Left lung (tissue), 10 donors: ENCODE results near the gene FGFR3. TPM values are rescaled to one million over a fixed set of nuclear protein-coding genes. Genes with fewer than 3 reads are reported as not detected.
A peak's percentile ranks its signal among the peaks of the same experiment; 100 is the strongest.

Experiments
- ATAC-seq: fragments of 200-7000 bp; cut with Tn5 transposase; one replicate; pipeline ENCODE4 v1.9.1; 2020; ENCODE audit warnings: moderate library complexity
- DNase-seq, 4 donors: peaks; one replicate each; pipeline ENCODE4 v3.0.0-alpha.2; 2013 to 2020
- H3K27ac ChIP-seq, 2 donors: fragments of 200-600 bp; sonication (generic) in 1 of 2; one replicate each; pipeline versions ENCODE4 v1.5.0 to v1.8.0; 2020 to 2021
- H3K27me3 ChIP-seq, 2 donors: fragments of 200-600 bp; sonication (generic) in 1 of 2; one replicate each; pipeline versions ENCODE4 v1.5.0 to v1.8.0; 2020 to 2021
- H3K36me3 ChIP-seq, 2 donors: fragments of 200-600 bp; sonication (generic) in 1 of 2; one replicate each; pipeline versions ENCODE4 v1.5.0 to v1.8.0; 2020 to 2021
- H3K4me1 ChIP-seq, 2 donors: fragments of 200-600 bp; one replicate each; pipeline ENCODE4 v1.8.0; 2021
- H3K4me3 ChIP-seq, 2 donors: fragments of 200-600 bp; sonication (generic) in 1 of 2; one replicate each; pipeline versions ENCODE4 v1.5.0 to v1.8.0; 2020 to 2021; ENCODE audit warnings: mild to moderate bottlenecking in 1 of 2
- H3K9me3 ChIP-seq, 2 donors: fragments of 200-600 bp; sonication (generic) in 1 of 2; one replicate each; pipeline versions ENCODE4 v1.5.0 to v1.8.0; 2020 to 2021
- intact Hi-C, 2 donors: fragments of 100-400 bp; cut with DNase I; formaldehyde crosslinking; loops; one replicate each; pipeline versions ENCODE4 v1.11.2 to v1.14.2; 2022
- polyA plus RNA-seq, 6 donors: library from polyadenylated mRNA; unstranded; fragments of 120-200 nt; gene quantifications; one replicate each; pipeline ENCODE4 v1.2.1, GENCODE V29; 2013; ENCODE audit not compliant: insufficient read length in 6 of 6
- total RNA-seq, 2 donors: library from RNA; stranded (reverse); fragmentation: NEBNext Ultra II Directional; extraction: Animal tissue kit (Norgen Biotek cat#: 25700); gene quantifications; one replicate each; pipeline ENCODE4 v1.2.1, GENCODE V29; 2021
- TF ChIP-seq, protein P1 (sequence below), 2 donors: fragments of 200-600 bp; sonication (generic) in 1 of 2; IDR thresholded peaks; one replicate each; pipeline versions ENCODE4 v1.5.0 to v1.8.0; 2021; ENCODE audit warnings: antibody characterized with exemption in 2 of 2
- donor health status: DM: no; HTN: yes; CAD: no.
- donor health status: DM: no; HTN: no; CAD: no.

Gene FGFR3
- total and polyA plus RNA-seq, 8 donors, result 10.8 to 134 (median 90.4) TPM

DNA sequence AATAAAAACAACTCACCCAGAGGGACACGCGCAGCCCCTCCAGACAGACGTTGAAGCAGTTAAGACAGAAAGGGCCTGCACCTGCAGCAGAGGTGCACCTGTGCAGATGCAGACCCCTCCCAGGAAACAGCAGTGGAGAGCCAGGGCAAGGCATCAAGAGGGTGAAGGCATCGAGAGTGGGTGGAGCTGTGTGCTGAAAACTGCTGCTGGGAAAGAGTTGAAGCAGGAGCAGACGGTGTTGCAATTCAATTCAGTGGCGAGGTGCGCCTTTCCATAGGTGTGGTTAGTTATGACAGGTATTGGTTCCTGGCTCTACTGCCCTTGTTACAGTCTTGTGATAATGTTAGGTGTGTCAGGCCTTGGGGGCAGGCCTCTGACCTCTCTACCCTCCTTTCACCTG is 46.2 kb downstream of the FGFR3 start:
- Histone ChIP-seq H3K4me1 (no peaks in the 10 kb centered on the region), H3K27ac (no peak overlapping the region), H3K27me3 (no peaks in the 10 kb centered on the region), H3K9me3 (no peaks in the 10 kb centered on the region), H3K36me3 (peaks cover 0 to 96% of the 10 kb centered on the region in 2 donors), H3K4me3 (no peak overlapping the region)
- TF ChIP-seq, protein P1, sequence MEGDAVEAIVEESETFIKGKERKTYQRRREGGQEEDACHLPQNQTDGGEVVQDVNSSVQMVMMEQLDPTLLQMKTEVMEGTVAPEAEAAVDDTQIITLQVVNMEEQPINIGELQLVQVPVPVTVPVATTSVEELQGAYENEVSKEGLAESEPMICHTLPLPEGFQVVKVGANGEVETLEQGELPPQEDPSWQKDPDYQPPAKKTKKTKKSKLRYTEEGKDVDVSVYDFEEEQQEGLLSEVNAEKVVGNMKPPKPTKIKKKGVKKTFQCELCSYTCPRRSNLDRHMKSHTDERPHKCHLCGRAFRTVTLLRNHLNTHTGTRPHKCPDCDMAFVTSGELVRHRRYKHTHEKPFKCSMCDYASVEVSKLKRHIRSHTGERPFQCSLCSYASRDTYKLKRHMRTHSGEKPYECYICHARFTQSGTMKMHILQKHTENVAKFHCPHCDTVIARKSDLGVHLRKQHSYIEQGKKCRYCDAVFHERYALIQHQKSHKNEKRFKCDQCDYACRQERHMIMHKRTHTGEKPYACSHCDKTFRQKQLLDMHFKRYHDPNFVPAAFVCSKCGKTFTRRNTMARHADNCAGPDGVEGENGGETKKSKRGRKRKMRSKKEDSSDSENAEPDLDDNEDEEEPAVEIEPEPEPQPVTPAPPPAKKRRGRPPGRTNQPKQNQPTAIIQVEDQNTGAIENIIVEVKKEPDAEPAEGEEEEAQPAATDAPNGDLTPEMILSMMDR (IDR thresholded peaks at IDR 0.05), result no peak
- peak; percentile 76 for ATAC-seq
- intact Hi-C loops, result no loop called here
- peak in 1 of 4 donors; percentile 45 for DNase-seq

DNA sequence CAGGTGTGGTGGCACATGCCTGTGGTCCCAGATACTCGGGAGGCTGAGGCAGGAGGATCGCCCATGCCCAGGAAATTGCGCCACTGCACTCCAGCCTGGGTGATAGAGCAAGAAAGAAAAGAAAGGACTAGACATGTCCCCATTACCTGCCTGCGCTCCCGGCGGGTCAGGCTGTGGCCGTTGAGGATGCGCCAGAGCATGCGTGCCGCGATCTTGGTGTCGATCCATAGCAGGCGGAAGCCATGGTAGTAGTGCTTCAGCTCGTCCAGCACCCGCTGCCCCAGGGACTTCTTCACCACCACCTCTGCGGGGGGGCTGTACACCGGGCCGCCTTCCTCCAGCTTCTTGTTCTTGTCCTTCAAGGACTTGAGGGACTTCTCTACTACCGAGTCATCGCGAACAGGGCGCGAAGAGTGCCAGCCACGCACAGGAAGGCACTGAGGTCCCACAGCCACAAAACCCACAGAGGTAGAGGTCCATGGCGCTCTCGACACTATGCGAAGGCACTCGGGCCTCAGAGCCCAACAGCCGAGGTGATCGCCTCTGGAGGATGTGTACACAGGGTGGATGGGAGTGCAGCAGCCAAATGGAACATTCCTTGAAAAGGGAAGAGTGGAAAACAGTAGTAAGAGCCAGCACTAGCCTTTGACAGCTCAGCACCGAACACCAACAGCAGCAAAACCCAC is 48.3 kb downstream of the FGFR3 start:
- Histone ChIP-seq H3K4me1 (no peaks in the 10 kb centered on the region), H3K27me3 (no peaks in the 10 kb centered on the region), H3K36me3 (peaks cover 0 to 96% of the 10 kb centered on the region in 2 donors), H3K4me3 (no peak overlapping the region), H3K27ac (no peak overlapping the region), H3K9me3 (no peaks in the 10 kb centered on the region)
- intact Hi-C loops, result no loop called here
- no peak for DNase-seq
- peak; percentile 23 for ATAC-seq
- TF ChIP-seq, protein P1 (IDR thresholded peaks at IDR 0.05), result no peak

DNA sequence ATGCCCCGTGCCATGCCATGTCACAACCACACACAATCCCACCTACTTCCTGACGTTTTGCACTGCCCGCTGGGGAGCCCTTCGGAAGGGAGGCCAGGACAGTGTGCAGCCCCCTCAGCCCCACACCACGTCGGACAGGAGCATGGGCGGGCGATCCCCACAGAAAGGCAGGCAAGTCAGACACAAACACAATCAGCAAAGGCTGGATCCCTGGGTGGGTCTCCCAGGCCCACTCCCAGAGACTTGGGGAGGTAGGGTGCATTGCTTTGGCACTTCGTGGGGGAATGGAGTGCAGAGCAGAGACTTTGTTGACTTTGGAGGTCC is 48.8 kb downstream of the FGFR3 start:
- Histone ChIP-seq H3K27ac (no peak overlapping the region), H3K9me3 (no peaks in the 10 kb centered on the region), H3K4me1 (no peaks in the 10 kb centered on the region), H3K4me3 (no peak overlapping the region), H3K27me3 (no peaks in the 10 kb centered on the region), H3K36me3 (peaks cover 0 to 96% of the 10 kb centered on the region in 2 donors)
- intact Hi-C loops, result no loop called here
- TF ChIP-seq, protein P1 (IDR thresholded peaks at IDR 0.05), result no peak
- no peak for DNase-seq
- no peak for ATAC-seq

DNA sequence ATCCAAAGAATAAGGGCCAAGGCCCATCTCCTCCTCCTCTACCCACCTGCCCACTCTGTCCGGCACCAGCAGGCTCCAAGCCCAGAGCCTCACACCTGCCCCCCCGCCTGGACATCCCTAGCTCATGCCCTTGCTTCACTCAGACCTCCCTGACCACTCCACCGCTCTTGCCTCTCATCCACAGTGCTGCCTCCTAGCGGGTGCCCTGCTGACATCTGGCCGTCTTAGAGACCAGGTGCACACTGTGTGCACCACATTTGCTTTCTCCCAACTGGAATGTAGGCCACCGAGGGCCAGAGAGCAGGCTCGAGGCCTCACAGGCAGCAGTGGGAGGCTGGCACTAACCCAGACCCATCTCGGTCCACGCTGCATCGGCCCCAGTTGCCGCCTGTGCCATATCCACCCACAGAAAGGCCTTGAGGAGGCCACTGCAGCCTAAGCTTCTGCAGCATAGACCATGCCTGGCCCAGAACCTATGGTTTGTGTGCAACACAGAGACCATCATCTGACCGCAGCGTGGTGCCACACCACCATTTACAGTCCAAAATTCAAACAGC is 49.3 kb downstream of the FGFR3 start:
- H3K36me3 ChIP-seq, result peaks cover 0 to 96% of the 10 kb centered on the region in 2 donors
- TF ChIP-seq, protein P1 (IDR thresholded peaks at IDR 0.05), result no peak

DNA sequence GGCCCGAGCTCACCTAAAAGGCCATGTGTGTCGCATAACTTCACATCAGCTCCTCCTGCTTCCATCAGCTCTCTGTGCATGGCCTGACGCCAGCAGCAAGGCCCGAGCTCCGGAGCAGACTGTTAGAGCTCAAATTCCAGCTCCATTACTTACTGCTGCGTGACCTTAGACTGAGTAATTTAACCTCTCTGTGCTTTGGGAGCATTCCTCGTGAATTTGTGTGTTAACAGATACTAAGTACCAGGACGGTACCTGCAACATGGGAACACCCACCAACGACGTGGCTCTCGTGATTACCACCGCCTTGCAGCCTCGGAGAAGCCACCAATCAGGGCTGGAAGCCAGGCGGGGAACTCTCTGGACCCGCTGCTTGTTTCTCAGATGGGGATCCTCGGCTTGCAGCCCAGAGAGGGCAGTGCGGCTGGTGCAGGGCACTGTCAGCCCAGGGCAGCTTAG is 49.9 kb downstream of the FGFR3 start:
- no peaks in the 10 kb centered on the region for H3K4me1 ChIP-seq
- H3K9me3 ChIP-seq, result no peaks in the 10 kb centered on the region
- no peaks in the 10 kb centered on the region for H3K27me3 ChIP-seq
- TF ChIP-seq, protein P1 (IDR thresholded peaks at IDR 0.05), result no peak
- intact Hi-C loops, result no loop called here
- H3K27ac ChIP-seq, result no peak overlapping the region
- H3K36me3 ChIP-seq, result peaks cover 0 to 92% of the 10 kb centered on the region in 2 donors
- no peak overlapping the region for H3K4me3 ChIP-seq
- ATAC-seq (no peak), DNase-seq (no peak)

More for the DNA sequence above, 49.3 kb downstream of the FGFR3 start:
- Histone ChIP-seq H3K27ac (no peak overlapping the region), H3K4me3 (no peak overlapping the region), H3K9me3 (no peaks in the 10 kb centered on the region), H3K27me3 (no peaks in the 10 kb centered on the region), H3K4me1 (no peaks in the 10 kb centered on the region)
- DNase-seq, result no peak
- intact Hi-C loops, result no loop called here
- peak; percentile 15 for ATAC-seq
